Gastroesophageal sphincter (tissue), 4 donors: ENCODE data around the gene HNRNPR. TPM values are rescaled to one million over a fixed set of nuclear protein-coding genes. Genes with fewer than 3 reads are reported as not detected.
"Not testable (repeated sequence)": the region's sequence is repeated elsewhere in the genome, so short reads cannot be mapped to it uniquely, and the experiment has no call there.

Experiments used
- ATAC-seq: fragments of 150-250 bp; one replicate; pipeline ENCODE4 v1.9.1; 2016; ENCODE audit warnings: mild to moderate bottlenecking, moderate library complexity
- H3K27ac ChIP-seq, 4 donors: fragments of 200-600 bp; sonication (generic) in 3 of 4; 1 replicate in 3 of 4; 2 replicates in 1 of 4; pipeline ENCODE4 v1.5.1; 2016 to 2019
- H3K27me3 ChIP-seq: fragments of 200-600 bp; sonication (generic); one replicate; pipeline ENCODE4 v1.5.1; 2019
- H3K36me3 ChIP-seq, 2 donors: fragments of 200-600 bp; sonication (generic); one replicate each; pipeline ENCODE4 v1.5.1; 2019; ENCODE audit warnings: control low read depth in 1 of 2
- H3K4me1 ChIP-seq, 3 donors: fragments of 200-600 bp; sonication (generic); 1 replicate in 2 of 3; 2 replicates in 1 of 3; pipeline ENCODE4 v1.5.1; 2016 to 2019; ENCODE audit warnings: control low read depth in 2 of 3
- H3K4me3 ChIP-seq, 2 donors: fragments of 200-600 bp; sonication (generic); one replicate each; pipeline ENCODE4 v1.5.1; 2019; ENCODE audit warnings: mild to moderate bottlenecking in 1 of 2, moderate library complexity in 1 of 2
- H3K9me3 ChIP-seq, 3 donors: fragments of 200-600 bp; sonication (generic); one replicate each; pipeline ENCODE4 v1.5.1; 2017 to 2019; ENCODE audit warnings: control low read depth in 2 of 3
- CTCF ChIP-seq, 4 experiments: fragments of 200-600 bp in 2 of 4; fragments of 450-650 bp in 2 of 4; sonication (generic) in 1 of 4; IDR thresholded peaks; one replicate each; pipeline ENCODE4 v1.5.1; 2017 to 2019; ENCODE audit warnings: antibody characterized with exemption in 4 of 4, mild to moderate bottlenecking in 2 of 4, moderate library complexity in 2 of 4
- EP300 ChIP-seq: sonication (generic); formaldehyde crosslinking; IDR thresholded peaks from one replicate; pipeline ENCODE4 v1.6.1; 2017; ENCODE audit warnings: antibody characterized with exemption, mild to moderate bottlenecking
- POLR2A ChIP-seq, 2 donors: fragments of 450-650 bp; IDR thresholded peaks; one replicate each; pipeline ENCODE4 v1.6.1; 2017; ENCODE audit warnings: antibody characterized with exemption in 2 of 2, mild to moderate bottlenecking in 2 of 2, moderate library complexity in 1 of 2
- POLR2AphosphoS5 ChIP-seq: sonication (generic); formaldehyde crosslinking; IDR thresholded peaks from one replicate; pipeline ENCODE4 v1.6.1; 2017; ENCODE audit warnings: antibody characterized with exemption
- WGBS, 2 donors: methylation state at CpG; one replicate each; pipeline ENCODE4 v1.1.5; 2018; ENCODE audit warnings: low coverage in 1 of 2; 5-methylcytosine and 5-hydroxymethylcytosine counted together
- total RNA-seq, 4 donors: library from RNA; depleted of rRNA; stranded (reverse); fragments of >200 nt; gene quantifications; one replicate each; pipeline ENCODE4 v1.1.0, GENCODE V29; 2016

Gene HNRNPR
- total RNA-seq, 4 donors from 2014 or later: 67.5 to 91.1 (median 73.6) TPM

DNA sequence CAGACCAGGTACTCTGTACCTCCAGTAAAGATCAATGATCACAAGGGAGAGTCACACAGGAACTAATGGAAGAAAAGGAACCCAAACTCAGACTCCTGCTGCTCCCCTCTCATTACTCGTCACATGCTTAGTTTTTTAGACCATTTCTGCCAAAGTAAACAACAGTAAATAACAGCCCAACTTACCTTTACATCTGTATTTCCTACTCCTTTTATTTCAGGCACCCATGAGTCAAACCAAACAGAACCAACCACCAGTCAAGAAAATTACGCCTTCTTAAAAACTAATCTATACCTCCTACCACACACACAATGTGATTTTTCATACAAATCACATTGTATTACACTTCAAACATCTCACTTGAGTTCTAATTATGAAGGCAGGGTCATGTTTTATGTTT lies 65.4 kb downstream of the HNRNPR start:
- H3K4me1 ChIP-seq: peaks cover 0 to 2% (median 0%) of the 10 kb centered on the region in 3 donors
- 78 to 84% methylated on average over 2 of the region's 2 CpGs for WGBS, 2 donors
- ATAC-seq: no peak
- peaks cover 9% of the 10 kb centered on the region for H3K27me3 ChIP-seq
- H3K36me3 ChIP-seq: peaks cover 0 to 30% of the 10 kb centered on the region in 2 donors
- H3K9me3 ChIP-seq: no peaks in the 10 kb centered on the region
- no peak overlapping the region for H3K27ac ChIP-seq
- TF ChIP-seq EP300 (no peak), CTCF (IDR thresholded peaks at IDR 0.05) (no peak), POLR2AphosphoS5 (no peak), POLR2A (IDR thresholded peaks at IDR 0.05) (no peak)
- H3K4me3 ChIP-seq: no peak overlapping the region

DNA sequence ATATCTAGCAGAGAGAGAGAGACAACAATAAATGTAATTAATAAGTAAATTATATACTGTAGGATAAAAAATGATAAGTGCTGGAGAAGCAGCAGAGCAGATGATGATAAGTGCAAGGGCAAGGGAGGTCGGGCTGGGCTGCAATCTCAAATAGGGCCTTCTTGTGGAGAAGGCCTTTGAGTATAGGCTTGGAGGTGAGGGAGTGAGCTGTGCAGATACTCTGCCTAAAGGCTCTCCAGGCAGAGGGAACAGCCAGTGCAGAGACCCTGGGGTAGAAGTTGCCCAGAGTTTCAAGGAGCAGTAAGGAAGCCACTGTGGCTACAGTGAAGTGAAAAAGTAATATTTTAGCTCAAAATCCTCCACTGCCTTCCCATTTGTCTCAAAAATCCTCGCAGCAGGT lies 67.6 kb downstream of the HNRNPR start:
- no peaks in the 10 kb centered on the region for H3K9me3 ChIP-seq
- no peaks in the 10 kb centered on the region for H3K4me1 ChIP-seq
- 86 to 93% methylated on average over 1 to 2 of the region's 2 CpGs for WGBS, 2 donors
- H3K36me3 ChIP-seq: peaks cover 0 to 11% of the 10 kb centered on the region in 2 donors
- H3K27ac ChIP-seq: no peak overlapping the region
- no peak for ATAC-seq
- H3K4me3 ChIP-seq: no peak overlapping the region
- H3K27me3 ChIP-seq: peaks cover 17% of the 10 kb centered on the region
- TF ChIP-seq EP300: no peak
- no peak for TF ChIP-seq POLR2A (IDR thresholded peaks at IDR 0.05)

GRCh38 chr1:23274134-23274505 lies 70.0 kb downstream of the HNRNPR start:
- H3K27ac ChIP-seq: no peak overlapping the region
- H3K9me3 ChIP-seq: no peaks in the 10 kb centered on the region
- H3K4me1 ChIP-seq: no peaks in the 10 kb centered on the region
- no peaks in the 10 kb centered on the region for H3K36me3 ChIP-seq
- WGBS, 2 donors: 83 to 95% methylated on average over 3 to 4 of the region's 4 CpGs
- peaks cover 37% of the 10 kb centered on the region for H3K27me3 ChIP-seq
- TF ChIP-seq EP300 (no peak), POLR2AphosphoS5 (no peak), POLR2A (IDR thresholded peaks at IDR 0.05) (no peak), CTCF (IDR thresholded peaks at IDR 0.05) (no peak)
- no peak overlapping the region for H3K4me3 ChIP-seq
- no peak for ATAC-seq

DNA sequence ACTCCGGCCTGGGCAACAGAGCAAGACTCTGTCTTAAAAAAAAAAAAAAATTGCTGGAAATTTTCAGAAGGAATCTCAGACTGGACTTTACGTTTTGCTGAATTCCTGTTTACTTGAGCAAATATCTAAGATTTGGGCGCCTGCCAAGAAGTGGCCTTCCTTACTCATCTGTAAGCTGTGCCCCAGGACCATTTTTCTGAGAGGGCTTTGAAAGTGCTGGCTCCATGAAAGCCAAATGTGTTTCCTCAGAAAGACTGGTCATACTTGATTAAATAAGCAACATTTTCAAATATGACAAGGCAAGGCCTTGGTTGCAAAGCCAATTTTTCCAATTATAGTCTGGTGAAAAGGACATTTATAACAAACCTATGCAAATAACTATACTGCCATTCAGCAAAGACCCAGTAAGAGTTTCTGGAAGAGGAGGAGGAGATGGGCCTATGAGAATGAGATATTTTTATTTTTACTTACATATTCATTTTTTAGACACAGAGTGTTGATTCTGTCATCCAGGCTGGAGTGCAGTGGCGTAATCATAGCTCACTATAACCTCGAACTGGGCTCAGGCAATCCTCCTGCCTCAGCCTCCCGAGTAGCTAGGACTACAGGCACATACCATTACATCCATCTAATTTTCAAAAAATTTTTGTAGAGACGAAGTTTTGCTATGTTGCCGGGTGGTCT lies 70.5 kb downstream of the HNRNPR start:
- H3K4me3 ChIP-seq: no peak overlapping the region
- no peak overlapping the region for H3K27ac ChIP-seq
- H3K27me3 ChIP-seq: peaks cover 37% of the 10 kb centered on the region
- no peak for ATAC-seq
- TF ChIP-seq EP300: no peak
- no peak for TF ChIP-seq CTCF (IDR thresholded peaks at IDR 0.05)
- no peak for TF ChIP-seq POLR2AphosphoS5
- no peak for TF ChIP-seq POLR2A (IDR thresholded peaks at IDR 0.05)
- H3K9me3 ChIP-seq: no peaks in the 10 kb centered on the region
- H3K4me1 ChIP-seq: no peaks in the 10 kb centered on the region
- no peaks in the 10 kb centered on the region for H3K36me3 ChIP-seq
- 67% methylated on average over 8 of the region's 8 CpGs for WGBS, 2 donors

DNA sequence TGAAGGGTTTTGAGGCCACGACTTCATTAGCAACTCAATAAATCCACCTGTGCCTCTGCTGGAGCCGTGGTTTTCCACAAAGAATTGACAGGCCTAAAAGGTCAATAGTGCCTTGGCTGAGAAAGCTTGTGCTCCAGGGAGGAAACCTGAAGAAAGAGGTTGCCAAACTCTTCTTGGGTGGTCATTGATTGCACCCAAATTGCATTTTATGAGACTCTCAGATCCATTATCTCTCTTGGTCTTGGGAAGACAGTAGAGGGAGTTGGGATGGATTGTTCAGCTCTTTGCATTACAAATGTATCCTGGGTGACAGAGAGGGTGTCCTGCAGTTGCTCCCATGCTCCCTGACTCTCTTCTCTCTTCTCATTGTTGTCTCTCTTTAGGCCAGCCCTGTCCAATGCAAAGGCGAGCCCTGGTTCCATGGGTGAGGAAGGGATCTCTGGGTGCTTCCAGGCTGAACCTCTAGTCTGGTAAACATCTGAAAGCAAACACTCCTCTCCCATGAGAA lies 80.7 kb downstream of the HNRNPR start:
- ATAC-seq: no peak
- Histone ChIP-seq H3K36me3 (no peaks in the 10 kb centered on the region), H3K27ac (no peak overlapping the region), H3K9me3 (no peaks in the 10 kb centered on the region), H3K4me3 (no peak overlapping the region), H3K27me3 (no peaks in the 10 kb centered on the region), H3K4me1 (no peaks in the 10 kb centered on the region)
- 63 to 75% methylated on average over 1 to 3 of the region's 3 CpGs for WGBS, 2 donors
- TF ChIP-seq EP300 (no peak), CTCF (IDR thresholded peaks at IDR 0.05) (no peak), POLR2AphosphoS5 (no peak), POLR2A (IDR thresholded peaks at IDR 0.05) (no peak)

- not testable (repeated sequence) for H3K4me3 ChIP-seq, H3K27me3 ChIP-seq, H3K27ac ChIP-seq, H3K36me3 ChIP-seq, H3K9me3 ChIP-seq, H3K4me1 ChIP-seq, ATAC-seq
- WGBS, 2 donors: 100% methylated on average over 1 of the region's 2 CpGs; no CpG with 5 or more reads in 1 of the 2 donors
Measured at GRCh38 chr1:23258082-23258481, 86.0 kb downstream of the HNRNPR start.

DNA sequence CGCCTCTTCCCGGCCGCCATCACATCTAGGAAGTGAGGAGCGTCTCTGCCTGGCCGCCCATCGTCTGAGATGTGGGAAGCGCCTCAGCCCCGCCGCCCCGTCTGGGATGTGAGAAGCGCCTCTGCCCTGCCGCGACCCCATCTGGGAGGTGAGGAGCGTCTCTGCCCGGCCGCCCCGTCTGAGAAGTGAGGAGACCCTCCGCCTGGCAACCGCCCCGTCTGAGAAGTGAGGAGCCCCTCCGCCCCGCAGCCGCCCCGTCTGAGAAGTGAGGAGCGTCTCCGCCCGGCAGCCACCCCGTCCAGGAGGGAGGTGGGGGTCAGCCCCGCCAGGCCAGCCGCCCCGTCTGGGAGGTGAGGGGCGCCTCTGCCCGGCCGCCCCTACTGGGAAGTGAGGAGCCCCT lies 86.7 kb downstream of the HNRNPR start:
- H3K9me3 ChIP-seq, H3K36me3 ChIP-seq, H3K4me1 ChIP-seq, H3K4me3 ChIP-seq, H3K27me3 ChIP-seq, H3K27ac ChIP-seq, ATAC-seq: not testable (repeated sequence)
- WGBS, 2 donors: no CpG with 5 or more reads among the region's 34 CpGs
